GM12875 (cell line): Measurements from ENCODE around the gene TLCD4.
"Not testable (repeated sequence)": the region's sequence is repeated elsewhere in the genome, so short reads cannot be mapped to it uniquely, and the experiment has no call there.

Source experiments
- H3K4me3 ChIP-seq: one replicate; pipeline ENCODE4 v1.5.1; 2011; ENCODE audit warnings: low read depth, low read length, control low read depth
- CTCF ChIP-seq: IDR thresholded peaks from 2 replicates; pipeline ENCODE4 v1.5.1; 2011; ENCODE audit warnings: low read depth, mild to moderate bottlenecking, control low read depth, inconsistent platforms, low read length, moderate library complexity, borderline replicate concordance; ENCODE audit not compliant: insufficient read depth

The TLCD4 gene

GRCh38 chr1:95085376-95085775, 31.8 kb upstream of the TLCD4 start:
- no peak overlapping the region for H3K4me3 ChIP-seq
- no peak for TF ChIP-seq CTCF

- H3K4me3 ChIP-seq, result no peak overlapping the region
Observed at GRCh38 chr1:95086949-95087533, 30.1 kb upstream of the TLCD4 start.

GRCh38 chr1:95088303-95088702, 28.9 kb upstream of the TLCD4 start:
- no peak overlapping the region for H3K4me3 ChIP-seq
- TF ChIP-seq CTCF, result no peak

More at GRCh38 chr1:95086949-95087533, 30.1 kb upstream of the TLCD4 start:
- TF ChIP-seq CTCF, result no peak

GRCh38 chr1:95089650-95090287, 27.4 kb upstream of the TLCD4 start:
- H3K4me3 ChIP-seq, result no peak overlapping the region
- TF ChIP-seq CTCF, result no peak

GRCh38 chr1:95091290-95091689, 25.9 kb upstream of the TLCD4 start:
- not testable (repeated sequence) for H3K4me3 ChIP-seq

GRCh38 chr1:95092891-95093290, 24.3 kb upstream of the TLCD4 start:
- H3K4me3 ChIP-seq, result not testable (repeated sequence)

- TF ChIP-seq CTCF, result no peak
- no peak overlapping the region for H3K4me3 ChIP-seq
Observed at GRCh38 chr1:95093296-95093695, 23.9 kb upstream of the TLCD4 start.

GRCh38 chr1:95094923-95095322, 22.2 kb upstream of the TLCD4 start:
- H3K4me3 ChIP-seq, result no peak overlapping the region
- no peak for TF ChIP-seq CTCF
